IPS-18c (cell line): ENCODE results near the gene CDCA4.
A peak's percentile ranks its signal among the peaks of the same experiment; 100 is the strongest.
"Not testable (repeated sequence)": the region's sequence is repeated elsewhere in the genome, so short reads cannot be mapped to it uniquely, and the experiment has no call there.

Experiments used
- H3K4me3 ChIP-seq: 2 replicates; pipeline ENCODE4 v1.7.0; 2013; ENCODE audit warnings: low read depth, mild to moderate bottlenecking, low read length, moderate library complexity; ENCODE audit not compliant: insufficient read depth
- H3K9me3 ChIP-seq: one replicate; pipeline ENCODE4 v1.6.1; 2013; ENCODE audit warnings: mild to moderate bottlenecking, low read length, moderate library complexity; ENCODE audit not compliant: control insufficient read depth, insufficient read depth

CDCA4 gene

DNA sequence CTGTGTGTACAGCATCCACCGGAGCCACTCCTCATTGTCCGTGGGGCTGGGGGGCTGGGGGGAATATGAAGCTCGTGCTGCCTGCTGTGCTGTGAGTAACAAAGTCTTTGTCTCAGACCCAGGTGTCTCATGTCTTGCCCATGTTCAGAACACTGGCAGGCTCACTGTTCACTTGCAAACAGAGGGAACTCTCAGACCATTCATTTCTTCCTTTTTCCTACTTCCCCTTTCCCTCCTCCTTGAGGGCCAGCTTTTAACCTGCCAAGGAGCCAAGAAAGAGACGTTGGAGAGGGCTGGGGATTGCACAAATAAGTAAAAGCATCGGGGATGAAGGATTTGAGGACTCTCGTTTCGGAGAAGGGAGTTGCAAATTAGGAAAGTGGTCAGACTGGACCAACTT, 22.8 kb upstream of the CDCA4 start:
- Histone ChIP-seq H3K9me3 (no peaks in the 10 kb centered on the region), H3K4me3 (no peak overlapping the region)

DNA sequence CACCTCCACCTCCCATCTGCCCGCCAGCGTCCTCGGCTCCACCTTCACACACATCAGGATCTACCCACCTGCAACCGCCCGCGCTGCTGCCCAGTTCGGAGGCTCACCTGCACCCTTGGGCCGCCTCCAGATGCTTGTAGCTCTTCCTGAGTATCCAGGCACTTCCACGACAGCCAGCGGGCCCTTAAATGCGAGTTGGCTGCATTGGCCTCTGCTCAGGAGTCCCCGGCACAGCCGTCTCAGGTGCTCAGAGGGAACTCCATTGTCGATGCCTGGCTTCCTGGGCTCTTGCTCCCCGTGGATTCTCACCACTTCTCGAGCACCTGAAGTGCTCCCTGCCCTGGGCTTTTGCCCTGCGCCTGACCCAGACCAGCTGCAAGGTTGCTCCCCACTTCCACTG, 21.9 kb upstream of the CDCA4 start:
- Histone ChIP-seq H3K9me3 (no peaks in the 10 kb centered on the region), H3K4me3 (no peak overlapping the region)

DNA sequence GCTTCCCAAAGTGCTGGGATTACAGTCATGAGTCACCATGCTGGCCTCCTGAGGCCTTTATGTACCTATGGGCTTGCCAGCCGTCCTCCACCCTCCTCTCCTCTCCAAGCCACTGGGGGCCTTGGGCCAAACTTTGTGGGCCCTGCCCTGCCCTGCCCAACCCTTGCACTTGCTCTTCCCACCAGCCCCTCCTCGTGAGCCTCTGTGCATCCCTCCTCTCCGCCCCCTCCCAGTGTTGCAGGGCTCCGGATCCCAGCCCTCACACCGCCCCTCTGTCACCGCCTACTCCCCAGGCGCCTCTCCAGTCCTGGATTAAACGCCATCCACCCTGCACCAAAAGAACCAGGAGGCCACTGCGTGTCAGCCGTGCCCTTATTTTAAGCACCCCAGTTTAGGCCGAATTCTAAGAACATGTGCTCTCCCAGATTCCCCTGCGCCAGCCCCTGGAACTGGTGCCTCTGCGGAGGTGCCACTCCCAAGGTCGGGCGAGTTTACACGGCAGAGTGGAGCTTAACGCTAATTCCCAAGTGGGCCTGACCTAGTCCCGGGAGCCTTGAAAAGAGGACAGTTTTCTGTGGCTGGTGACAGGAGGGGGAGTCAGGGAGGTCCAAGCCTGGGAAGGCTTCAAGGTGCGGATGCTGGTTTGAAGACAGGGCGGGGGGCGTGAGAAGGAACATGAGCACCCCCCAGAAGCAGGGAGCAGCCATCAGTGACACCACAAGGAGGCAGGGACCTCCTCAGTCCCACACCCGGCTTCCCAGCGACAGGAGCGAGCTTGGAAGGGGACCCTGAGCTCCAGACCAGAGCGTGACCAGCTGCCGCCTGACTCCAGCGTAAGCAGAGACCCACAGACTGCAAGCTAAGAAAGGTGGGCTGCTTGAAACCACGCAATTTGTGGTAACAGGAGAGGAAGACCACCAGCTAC, 21.2 kb upstream of the CDCA4 start:
- Histone ChIP-seq H3K4me3 (no peak overlapping the region), H3K9me3 (no peaks in the 10 kb centered on the region)

DNA sequence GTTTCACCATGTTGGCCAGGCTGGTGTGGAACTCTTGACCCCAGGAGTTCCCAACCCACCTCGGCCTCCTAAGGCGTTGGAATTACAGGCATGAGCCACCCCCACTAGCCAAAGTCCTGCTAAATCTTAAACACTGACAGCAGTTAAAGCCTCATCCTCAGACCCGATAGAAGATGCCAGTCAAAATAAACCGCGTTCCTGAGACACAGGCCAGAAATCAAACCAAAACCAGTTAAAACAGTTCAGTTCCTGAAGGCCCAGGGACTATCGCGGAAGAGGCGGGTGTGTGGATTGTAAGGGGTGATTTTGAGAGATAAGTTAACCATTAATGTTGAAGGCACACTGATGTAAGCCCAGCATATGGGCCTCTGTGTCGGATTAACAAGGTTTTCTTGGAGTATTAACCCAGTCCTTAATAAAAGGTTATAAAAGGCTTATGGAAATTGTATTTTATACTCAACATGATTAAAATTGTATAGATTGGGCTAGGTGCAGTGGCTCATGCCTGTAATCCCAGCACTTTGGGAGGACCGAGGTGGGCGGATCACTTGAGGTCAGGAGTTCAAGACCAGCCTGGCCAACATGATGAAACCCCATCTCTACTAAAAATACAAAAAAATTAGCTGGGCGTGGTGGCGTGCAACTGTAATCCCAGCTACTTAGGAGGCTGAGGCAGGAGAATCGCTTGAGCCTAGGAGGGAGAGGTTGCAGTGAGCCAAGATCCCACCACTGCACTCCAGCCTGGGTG, 18.7 kb upstream of the CDCA4 start:
- no peak overlapping the region for H3K4me3 ChIP-seq
- H3K9me3 ChIP-seq, result no peaks in the 10 kb centered on the region

DNA sequence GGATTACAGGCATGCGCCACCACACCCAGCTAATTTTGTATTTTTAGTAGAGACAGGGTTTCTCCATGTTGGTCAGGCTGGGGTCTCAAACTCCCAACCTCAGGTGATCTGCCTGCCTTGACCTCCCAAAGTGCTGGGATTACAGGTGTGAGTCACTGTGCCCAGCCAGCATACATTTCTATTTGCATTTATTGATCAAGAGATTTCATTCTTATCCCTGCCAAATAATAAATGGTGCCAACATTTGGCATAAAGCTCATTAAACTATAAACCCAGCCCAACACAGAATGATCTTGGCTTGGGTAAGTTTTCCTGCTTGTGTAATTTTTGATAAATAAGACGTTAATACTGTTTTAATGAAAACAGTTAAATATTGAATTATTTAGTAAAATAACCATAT, 14.7 kb upstream of the CDCA4 start:
- H3K9me3 ChIP-seq, H3K4me3 ChIP-seq: not testable (repeated sequence)

DNA sequence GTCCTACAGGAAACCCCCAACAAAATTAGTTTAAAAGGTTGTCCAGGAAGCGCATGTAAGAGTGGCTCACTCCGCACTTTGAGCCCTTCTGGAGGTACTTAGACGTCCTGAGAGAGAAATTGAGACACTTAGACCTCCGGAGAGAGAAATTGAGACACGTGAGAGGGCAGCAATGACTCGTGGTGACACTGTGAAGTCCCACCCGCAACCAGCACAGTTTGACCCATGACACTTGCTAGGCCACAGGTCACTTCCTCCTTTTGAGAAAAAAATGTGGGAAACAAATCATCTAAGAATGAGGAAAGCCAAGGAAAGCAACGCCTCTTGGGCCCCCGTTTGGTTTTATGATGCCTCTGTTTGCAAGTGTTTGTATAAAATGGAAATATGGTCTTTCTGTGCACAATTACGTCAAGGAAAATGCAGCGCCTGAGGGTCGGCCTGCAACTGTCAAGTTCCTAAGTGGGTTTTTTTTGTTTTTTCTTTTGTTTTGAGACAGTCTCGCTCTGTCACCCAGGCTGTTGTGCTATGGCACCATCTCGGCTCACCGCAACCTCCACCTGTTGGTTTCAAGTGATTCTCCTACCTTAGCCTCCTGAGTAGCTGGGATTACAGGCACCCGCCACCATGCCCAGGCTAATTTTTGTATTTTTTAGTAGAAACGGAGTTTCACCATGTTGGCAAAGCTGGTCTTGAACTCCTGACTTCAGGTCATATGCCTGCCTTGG, 13.6 kb upstream of the CDCA4 start:
- Histone ChIP-seq H3K9me3 (no peaks in the 10 kb centered on the region), H3K4me3 (0 out of 2 replicates have a peak overlapping the region, but pooled peaks have one; percentile 15)

DNA sequence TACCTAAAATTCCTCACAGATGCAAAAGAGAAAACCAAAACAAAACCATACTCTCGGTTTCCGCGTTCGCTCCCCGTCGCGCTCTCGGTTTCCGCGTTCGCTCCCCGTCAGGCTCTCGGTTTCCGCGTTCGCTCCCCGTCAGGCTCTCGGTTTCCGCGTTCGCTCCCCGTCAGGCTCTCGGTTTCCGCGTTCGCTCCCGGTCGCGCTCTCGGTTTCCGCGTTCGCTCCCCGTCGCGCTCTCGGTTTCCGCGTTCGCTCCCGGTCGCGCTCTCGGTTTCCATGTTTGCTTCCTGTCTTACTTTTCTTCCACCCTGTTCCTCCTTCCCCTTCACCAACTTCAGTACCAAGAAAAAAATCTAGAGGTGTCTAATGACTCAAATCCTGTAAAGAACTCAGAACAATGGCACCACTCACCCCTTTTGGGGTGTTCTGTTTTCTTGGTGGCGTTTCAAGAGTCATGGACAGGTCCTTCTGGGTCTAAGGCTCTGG, 12.6 kb upstream of the CDCA4 start:
- not testable (repeated sequence) for H3K9me3 ChIP-seq
- peak overlapping the region; percentile 55 for H3K4me3 ChIP-seq

DNA sequence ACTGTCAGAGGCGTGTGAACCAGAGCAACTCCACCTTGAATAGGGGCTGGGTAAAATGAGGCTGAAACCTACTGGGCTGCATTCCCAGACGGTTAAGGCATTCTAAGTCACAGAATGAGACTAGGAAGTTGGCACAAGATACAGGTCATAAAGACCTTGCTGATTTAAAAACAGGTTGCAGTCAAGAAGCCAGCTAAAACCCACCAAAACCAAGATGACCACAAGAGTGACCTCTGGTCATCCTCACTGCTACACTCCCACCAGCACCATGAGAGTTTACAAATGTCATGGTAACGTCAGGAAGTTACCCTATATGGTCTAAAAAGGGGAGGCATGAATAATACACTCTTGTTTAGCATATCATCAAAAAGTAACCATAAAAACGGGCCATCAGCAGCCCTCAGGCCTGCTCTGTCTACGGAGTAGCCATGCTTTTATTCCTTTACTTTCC, 11.6 kb upstream of the CDCA4 start:
- H3K4me3 ChIP-seq, H3K9me3 ChIP-seq: not testable (repeated sequence)

DNA sequence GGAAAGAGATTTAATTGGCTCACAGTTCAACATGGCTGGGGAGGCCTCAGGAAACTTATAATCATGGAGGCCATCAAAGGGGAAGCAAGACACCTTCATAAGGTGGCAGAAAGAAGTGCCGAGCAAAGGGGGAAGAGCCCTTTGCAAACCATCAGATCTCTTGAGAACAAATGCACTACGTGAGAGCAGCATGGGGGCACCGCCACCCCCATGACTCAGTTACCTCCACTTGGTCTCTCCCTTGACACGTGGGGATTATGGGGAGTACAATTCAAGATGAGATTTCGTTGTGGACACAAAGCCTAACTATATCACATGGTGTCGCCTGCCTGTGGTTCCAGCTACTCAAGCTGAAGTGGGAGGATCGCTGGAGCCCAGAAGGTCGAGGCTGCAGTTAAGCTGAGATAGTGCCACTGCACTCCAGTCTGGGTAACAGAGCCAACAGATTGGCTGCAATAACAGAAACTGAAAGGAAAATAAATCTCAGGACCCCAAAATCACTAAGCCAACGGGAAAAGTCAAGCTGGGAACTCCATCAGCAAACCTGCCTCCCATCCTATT, 10.0 kb upstream of the CDCA4 start:
- no peaks in the 10 kb centered on the region for H3K9me3 ChIP-seq

DNA sequence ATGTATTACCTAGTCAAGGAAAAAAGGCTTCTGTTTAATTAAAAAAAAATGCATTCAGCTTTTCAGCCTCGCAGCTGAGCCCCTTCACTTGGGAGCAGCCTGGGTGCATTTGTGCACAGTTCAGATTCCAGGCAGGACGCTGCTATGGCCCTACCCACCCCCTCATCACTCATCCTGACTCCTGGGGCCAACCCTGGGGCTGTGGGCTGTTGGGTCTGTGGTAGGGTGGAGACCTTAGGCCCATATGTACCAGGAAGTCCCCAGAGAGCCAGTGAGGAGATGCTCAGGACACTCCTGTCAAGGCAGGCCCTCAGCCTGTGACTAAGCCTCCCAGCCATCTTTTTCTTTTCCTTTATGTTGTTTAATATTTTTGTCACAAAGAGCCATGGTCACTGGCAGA, 9.3 kb upstream of the CDCA4 start:
- H3K9me3 ChIP-seq, result no peaks in the 10 kb centered on the region
- H3K4me3 ChIP-seq, result no peak overlapping the region

More for the DNA sequence above, 10.0 kb upstream of the CDCA4 start:
- H3K4me3 ChIP-seq, result no peak overlapping the region

DNA sequence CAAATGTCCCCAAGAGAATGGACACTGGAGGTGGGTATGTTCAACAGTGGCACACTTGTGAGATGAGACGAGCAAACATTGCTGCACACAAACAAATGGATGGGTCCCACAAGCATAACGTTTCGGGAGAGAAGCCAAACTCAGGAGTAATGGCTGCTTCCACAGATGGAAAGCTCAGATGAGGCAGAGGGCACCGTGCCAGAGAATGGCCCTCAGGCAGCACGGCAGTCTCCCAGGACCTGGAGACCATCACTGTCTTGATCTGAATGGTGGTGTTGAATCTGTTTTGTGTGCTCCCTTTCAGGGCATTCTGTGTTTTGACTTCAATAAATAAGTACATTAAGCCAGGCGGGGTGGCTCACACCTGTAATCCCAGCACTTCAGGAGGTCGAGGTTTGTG, 8.5 kb upstream of the CDCA4 start:
- Histone ChIP-seq H3K9me3 (no peaks in the 10 kb centered on the region), H3K4me3 (no peak overlapping the region)

DNA sequence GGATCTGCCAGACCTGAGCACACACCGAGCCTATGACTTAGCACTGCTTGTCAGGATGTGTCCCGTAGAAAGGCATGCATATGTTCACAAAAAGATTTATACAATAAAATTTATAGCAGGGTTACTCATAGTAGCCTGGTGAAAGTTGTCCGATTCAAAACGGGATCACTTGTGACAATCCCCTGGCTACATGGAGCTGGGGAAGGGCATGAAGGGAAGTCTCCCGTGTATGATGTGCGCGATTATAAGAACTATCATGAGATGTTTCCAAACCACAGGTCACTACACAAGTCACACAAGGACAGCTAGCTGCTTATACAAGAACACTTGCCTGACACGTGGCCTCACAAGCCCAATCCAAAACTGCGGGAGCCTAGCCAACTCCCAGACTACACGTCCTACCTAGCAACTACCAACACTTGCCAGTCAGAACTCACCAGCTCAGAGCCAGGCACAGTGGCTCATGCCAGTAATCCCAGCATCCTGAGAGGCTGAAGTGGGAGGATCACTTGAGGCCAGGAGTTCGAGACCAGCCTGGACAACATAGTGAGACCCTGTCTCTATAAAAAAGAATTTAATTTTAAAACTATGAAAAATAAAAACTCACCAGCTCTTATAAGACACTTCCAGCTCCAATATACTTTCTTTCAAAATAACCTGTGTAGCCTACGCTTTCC, 7.5 kb upstream of the CDCA4 start:
- Histone ChIP-seq H3K4me3 (no peak overlapping the region), H3K9me3 (no peaks in the 10 kb centered on the region)

DNA sequence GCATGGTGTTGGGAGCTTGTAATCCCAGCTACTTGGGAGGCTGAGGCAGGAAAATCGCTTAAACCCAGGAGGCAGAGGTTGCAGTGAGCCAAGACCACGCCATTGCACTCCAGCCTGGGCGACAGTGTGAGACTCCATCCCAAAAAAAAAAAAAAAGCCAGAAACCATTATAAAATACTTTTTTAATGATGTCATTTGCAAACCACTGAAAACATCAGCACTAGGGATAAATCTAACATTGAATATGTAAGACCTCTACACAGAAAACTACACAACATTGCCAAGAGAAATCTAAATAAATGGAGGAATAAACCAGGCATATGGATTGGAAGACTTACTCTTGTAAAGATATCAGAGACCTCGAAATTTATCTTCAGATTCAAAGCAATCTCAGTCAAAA, 6.8 kb upstream of the CDCA4 start:
- H3K4me3 ChIP-seq, result not testable (repeated sequence)

DNA sequence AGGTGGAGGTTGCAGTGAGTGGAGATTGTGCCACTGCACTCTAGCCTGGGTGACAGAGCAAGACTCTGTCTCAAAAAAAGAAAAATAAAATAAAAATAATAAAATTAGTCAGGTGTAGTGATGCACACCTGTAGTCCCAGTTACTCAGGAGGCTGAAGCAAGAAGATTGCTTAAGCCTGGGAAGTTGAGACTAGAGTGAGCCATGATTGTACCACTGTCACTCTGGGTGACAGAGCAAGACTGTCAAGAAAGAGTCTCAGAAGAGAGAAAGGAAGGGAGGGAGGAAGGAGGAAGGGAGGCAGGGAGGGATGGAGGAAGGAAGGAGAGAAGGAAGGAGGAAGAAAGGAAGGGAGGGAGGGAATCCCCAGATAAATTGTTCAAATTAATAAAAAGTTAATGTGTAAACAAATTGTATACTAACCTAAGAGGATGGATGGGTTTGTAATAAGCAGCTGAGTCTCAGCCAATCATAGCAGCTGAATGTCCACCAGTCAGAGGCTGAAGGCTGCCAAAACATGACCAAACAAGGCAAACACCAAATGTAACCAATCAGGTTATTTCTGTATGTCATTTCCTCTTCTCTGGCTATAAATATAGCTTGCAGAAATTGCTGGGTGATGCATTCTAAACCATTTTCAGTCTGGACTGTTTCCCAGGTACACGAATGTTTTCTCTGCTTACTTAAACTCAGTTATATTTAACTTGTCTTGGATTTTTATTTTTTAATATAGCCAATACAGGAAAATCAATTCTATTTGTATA, 6.1 kb upstream of the CDCA4 start:
- H3K9me3 ChIP-seq, result no peaks in the 10 kb centered on the region
- no peak overlapping the region for H3K4me3 ChIP-seq

More for the DNA sequence above, 6.8 kb upstream of the CDCA4 start:
- H3K9me3 ChIP-seq, result not testable (repeated sequence)

DNA sequence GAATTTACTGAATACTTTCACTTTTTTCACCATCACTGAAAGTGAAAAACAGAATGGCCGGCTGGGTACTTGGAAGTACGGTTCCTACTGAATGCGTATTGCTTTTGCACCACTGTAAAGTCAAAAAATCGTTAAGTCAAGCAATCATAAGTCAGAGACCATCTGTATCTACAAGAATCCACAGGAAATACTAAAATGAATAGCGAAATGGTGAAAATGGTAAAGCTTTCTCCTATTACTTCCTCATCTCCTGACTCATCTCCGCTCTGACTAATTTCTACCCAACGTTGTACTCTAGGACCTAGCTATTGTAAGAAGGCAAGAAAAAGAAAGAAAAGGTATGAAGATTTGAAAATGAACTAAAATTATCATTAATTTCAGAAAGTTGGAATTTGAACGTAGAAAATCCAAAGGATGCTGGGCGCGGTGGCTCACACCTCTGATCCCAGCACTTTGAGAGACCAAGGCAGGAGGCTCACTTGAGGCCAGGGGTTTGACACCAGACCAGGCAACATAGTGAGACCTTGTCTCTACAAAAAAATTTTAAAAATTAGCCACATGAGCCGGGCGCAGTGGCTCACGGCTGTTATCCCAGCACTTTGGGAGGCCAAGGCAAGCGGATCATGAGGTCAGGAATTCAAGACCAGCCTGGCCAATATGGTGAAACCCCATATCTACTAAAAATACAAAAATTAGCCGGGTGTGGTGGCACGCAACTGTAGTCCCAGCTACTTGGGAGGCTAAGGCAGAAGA, 5.3 kb upstream of the CDCA4 start:
- Histone ChIP-seq H3K9me3 (no peaks in the 10 kb centered on the region), H3K4me3 (no peak overlapping the region)
